ENCODE results near the gene NNAT. TPM values are rescaled to one million over a fixed set of nuclear protein-coding genes. Genes with fewer than 3 reads are reported as not detected.

The NNAT gene
- total RNA-seq, 1 experiment from 2014 or later, result not detected

DNA sequence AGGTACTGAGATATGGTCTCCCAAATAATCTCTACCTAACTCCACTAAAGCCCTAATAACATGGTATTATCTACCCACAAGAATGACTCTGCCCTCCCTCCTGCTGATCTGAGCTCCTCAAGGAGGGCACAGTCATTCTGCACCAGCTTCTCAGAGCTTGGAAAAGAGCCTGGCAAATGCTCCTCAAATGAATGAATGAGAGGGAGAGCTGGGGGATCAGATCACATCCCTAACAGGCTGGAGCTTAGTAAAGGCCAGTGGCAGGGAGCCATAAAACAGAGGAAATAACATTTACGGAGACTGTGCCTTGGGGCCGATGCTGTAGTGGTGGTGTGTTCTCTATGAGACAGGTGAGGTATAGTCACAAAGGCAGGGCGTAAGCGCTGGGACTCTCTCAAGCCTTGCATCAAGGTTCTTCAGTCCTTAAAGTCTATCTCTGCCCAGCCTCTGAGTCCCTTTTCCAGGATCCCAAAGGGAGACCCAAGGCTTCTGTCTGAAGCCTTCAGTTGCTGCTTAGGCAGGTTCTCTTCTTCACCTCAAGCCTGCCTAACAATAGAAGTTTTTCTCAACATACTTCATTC, 7.2 kb upstream of the NNAT start:
- Histone ChIP-seq H3K4me3 (no peak overlapping the region), H3K9me3 (ENCODE audit: insufficient read depth, low read depth) (no peaks in the 10 kb centered on the region), H3K9me2 (ENCODE audit: insufficient read depth) (no peaks in the 10 kb centered on the region), H3K27me3 (ENCODE audit: insufficient read depth, low read depth) (no peaks in the 10 kb centered on the region), H3K79me2 (ENCODE audit: low read depth) (peaks cover 17% of the 10 kb centered on the region; the same call in 1 of the 2 replicates), H3K4me2 (no peak overlapping the region), H3K4me1 (replicated peaks; ENCODE audit: insufficient read depth) (no peaks in the 10 kb centered on the region), H4K20me1 (ENCODE audit: insufficient read depth) (peaks cover 22% of the 10 kb centered on the region), H2AFZ (no peak overlapping the region), H3K36me3 (ENCODE audit: low read depth) (peaks cover 18% of the 10 kb centered on the region), H3F3A (ENCODE audit: insufficient read depth, low read depth) (no peaks in the 10 kb centered on the region), H3K27ac (no peak overlapping the region)
- BruUV-seq (replicated peaks), result no TSS peak
- TF ChIP-seq EZH2 (IDR thresholded peaks at IDR 0.05; ENCODE audit: low read depth) (no peak), CTCF (conservative IDR thresholded peaks at IDR 0.05) (no peak)
- intact Hi-C loops (cut with micrococcal nuclease; ENCODE audit: unreplicated experiment), result no loop called here
- ChIA-PET CTCF (no interaction called here), POLR2A (ENCODE audit: unreplicated experiment) (interaction anchor here (0.7 kb wide), 1 partner anchor 25 kb away, joined by 3 read pairs; no protein-coding TSS in a partner anchor)
- no peak for DNase-seq

DNA sequence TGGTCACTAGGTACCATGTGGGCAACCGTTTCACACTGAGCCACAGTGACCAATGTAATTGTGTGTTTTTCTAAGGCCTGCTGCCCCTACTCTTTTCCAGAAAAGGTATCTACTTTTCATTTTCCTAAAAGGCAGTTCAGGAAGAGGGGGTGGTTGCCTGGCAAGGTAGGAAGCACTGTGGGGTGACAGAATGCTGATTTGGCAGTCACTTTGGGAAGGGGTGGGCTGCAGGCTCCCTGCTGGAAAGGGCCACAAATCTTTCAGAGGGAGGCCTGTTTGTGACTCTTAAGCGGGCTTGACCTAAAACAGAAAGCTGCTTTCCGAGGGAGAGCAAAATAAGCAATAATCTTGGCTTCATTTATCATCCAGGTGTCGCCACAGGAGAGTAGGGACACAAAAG, 5.2 kb upstream of the NNAT start:
- no TSS peak for BruUV-seq (replicated peaks)
- Histone ChIP-seq H3K27me3 (ENCODE audit: insufficient read depth, low read depth) (no peaks in the 10 kb centered on the region), H3K4me1 (replicated peaks; ENCODE audit: insufficient read depth) (no peaks in the 10 kb centered on the region), H4K20me1 (ENCODE audit: insufficient read depth) (peaks cover 41% of the 10 kb centered on the region), H3K27ac (no peak overlapping the region), H3K9me3 (ENCODE audit: insufficient read depth, low read depth) (no peaks in the 10 kb centered on the region), H2AFZ (no peak overlapping the region), H3K9me2 (ENCODE audit: insufficient read depth) (no peaks in the 10 kb centered on the region), H3K36me3 (ENCODE audit: low read depth) (peaks cover 18% of the 10 kb centered on the region), H3F3A (ENCODE audit: insufficient read depth, low read depth) (no peaks in the 10 kb centered on the region), H3K4me3 (no peak overlapping the region), H3K4me2 (no peak overlapping the region), H3K79me2 (ENCODE audit: low read depth) (peaks cover 33% of the 10 kb centered on the region)
- no peak for DNase-seq
- POLR2A ChIA-PET (ENCODE audit: unreplicated experiment), result no interaction called here
- TF ChIP-seq EZH2 (IDR thresholded peaks at IDR 0.05; ENCODE audit: low read depth) (no peak), CTCF (conservative IDR thresholded peaks at IDR 0.05) (no peak)
- CTCF ChIA-PET, result no interaction called here
- intact Hi-C loops (cut with micrococcal nuclease; ENCODE audit: unreplicated experiment), result no loop called here

- DNase-seq, result no peak
- no TSS peak for BruUV-seq (replicated peaks)
- H3K27ac ChIP-seq, result no peak overlapping the region
- H4K20me1 ChIP-seq (ENCODE audit: insufficient read depth), result peaks cover 51% of the 10 kb centered on the region
- H3F3A ChIP-seq (ENCODE audit: insufficient read depth, low read depth), result no peaks in the 10 kb centered on the region
- H3K27me3 ChIP-seq (ENCODE audit: insufficient read depth, low read depth), result no peaks in the 10 kb centered on the region
- no peaks in the 10 kb centered on the region for H3K4me1 ChIP-seq (replicated peaks; ENCODE audit: insufficient read depth)
- ChIA-PET CTCF (no interaction called here), POLR2A (ENCODE audit: unreplicated experiment) (interaction anchor here (0.6 kb wide), 1 partner anchor 308 kb away, joined by 3 read pairs; no protein-coding TSS in a partner anchor)
- no peaks in the 10 kb centered on the region for H3K9me2 ChIP-seq (ENCODE audit: insufficient read depth)
- peaks cover 18% of the 10 kb centered on the region for H3K36me3 ChIP-seq (ENCODE audit: low read depth)
- no peak overlapping the region for H3K4me2 ChIP-seq
- no peak overlapping the region for H2AFZ ChIP-seq
- intact Hi-C loops (cut with micrococcal nuclease; ENCODE audit: unreplicated experiment), result no loop called here
- H3K9me3 ChIP-seq (ENCODE audit: insufficient read depth, low read depth), result no peaks in the 10 kb centered on the region
- no peak for TF ChIP-seq CTCF (conservative IDR thresholded peaks at IDR 0.05)
- no peak for TF ChIP-seq EZH2 (IDR thresholded peaks at IDR 0.05; ENCODE audit: low read depth)
- no peak overlapping the region for H3K4me3 ChIP-seq
- peaks cover 45% of the 10 kb centered on the region for H3K79me2 ChIP-seq (ENCODE audit: low read depth)
Measured at GRCh38 chr20:37516811-37517750, 4.0 kb upstream of the NNAT start.

Measured in PC-9 (cell line).